ENCODE data around the gene CD99. TPM values are rescaled to one million over a fixed set of nuclear protein-coding genes. Genes with fewer than 3 reads are reported as not detected.

Gene CD99
- polyA plus RNA-seq, 3 donors: 159 to 217 (median 184) TPM

GRCh38 chrX:2748171-2748814 lies 57.2 kb downstream of the CD99 start:
- H3K4me1 ChIP-seq (ENCODE audit: control insufficient read depth in 1 of 2, insufficient read depth in 2 of 2, low read length in 2 of 2): no peaks in the 10 kb centered on the region
- H4K20me1 ChIP-seq (ENCODE audit: insufficient read depth, low read length): no peaks in the 10 kb centered on the region
- WGBS (ENCODE audit: insufficient coverage): 88% methylated on average over 5 of the region's 8 CpGs
- no peak overlapping the region for H3K4me2 ChIP-seq (replicated peaks; ENCODE audit: extremely low read depth, low read length, poor library complexity, severe bottlenecking)
- peaks cover 2 to 8% (median 3%) of the 10 kb centered on the region in 3 donors for H3K27me3 Mint-ChIP-seq (ENCODE audit: low read depth in 3 of 3)
- no peak overlapping the region for H3K27ac ChIP-seq (ENCODE audit: low read depth in 1 of 2, low read length in 2 of 2)
- TF ChIP-seq CTCF (IDR thresholded peaks at IDR 0.05): no peak
- H3K36me3 Mint-ChIP-seq: peaks cover 2 to 3% of the 10 kb centered on the region in 2 donors
- H3K9me3 Mint-ChIP-seq: no peaks in the 10 kb centered on the region
- H3K4me3 ChIP-seq (replicated peaks in 1 of 3; ENCODE audit: low read depth in 2 of 3, low read length in 3 of 3): no peak overlapping the region
- intact Hi-C loops (cut with micrococcal nuclease): no loop called here
- no peak overlapping the region for H3K9ac ChIP-seq (ENCODE audit: insufficient read depth, low read length, poor library complexity, severe bottlenecking)
- peaks cover 0 to 6% of the 10 kb centered on the region in 2 donors for H3K36me3 ChIP-seq (replicated peaks in 1 of 2; ENCODE audit: control insufficient read depth in 1 of 2, insufficient read depth in 2 of 2, low read length in 2 of 2)
- no peak overlapping the region for H3K4me3 Mint-ChIP-seq
- H3K27ac Mint-ChIP-seq: peak overlapping the region in 1 of 7 donors; percentile 15
- no peaks in the 10 kb centered on the region for H3K9me3 ChIP-seq (replicated peaks in 1 of 2; ENCODE audit: control insufficient read depth in 1 of 2, insufficient read depth in 1 of 2, low read length in 2 of 2)
- H3K4me1 Mint-ChIP-seq: no peaks in the 10 kb centered on the region
- no peak for DNase-seq
- H3K79me2 ChIP-seq (ENCODE audit: insufficient read depth, low read length): no peaks in the 10 kb centered on the region
- no peaks in the 10 kb centered on the region for H3K27me3 ChIP-seq (ENCODE audit: control insufficient read depth in 2 of 2, insufficient read depth in 2 of 2, low read length in 2 of 2)
- H2AFZ ChIP-seq (ENCODE audit: insufficient read depth, low read depth, low read length, poor library complexity, severe bottlenecking): no peak overlapping the region

- no peak overlapping the region for H3K9ac ChIP-seq (ENCODE audit: insufficient read depth, low read length, poor library complexity, severe bottlenecking)
- H2AFZ ChIP-seq (ENCODE audit: insufficient read depth, low read depth, low read length, poor library complexity, severe bottlenecking): no peak overlapping the region
- TF ChIP-seq CTCF (IDR thresholded peaks at IDR 0.05): no peak
- H3K27me3 Mint-ChIP-seq (ENCODE audit: low read depth in 3 of 3): peaks cover 2 to 8% (median 3%) of the 10 kb centered on the region in 3 donors
- intact Hi-C loops (cut with micrococcal nuclease): no loop called here
- H3K4me1 ChIP-seq (ENCODE audit: control insufficient read depth in 1 of 2, insufficient read depth in 2 of 2, low read length in 2 of 2): no peaks in the 10 kb centered on the region
- H3K27ac ChIP-seq (ENCODE audit: low read depth in 1 of 2, low read length in 2 of 2): no peak overlapping the region
- H3K9me3 ChIP-seq (replicated peaks in 1 of 2; ENCODE audit: control insufficient read depth in 1 of 2, insufficient read depth in 1 of 2, low read length in 2 of 2): no peaks in the 10 kb centered on the region
- WGBS (ENCODE audit: insufficient coverage): no CpG with 5 or more reads among the region's 1 CpG
- H3K79me2 ChIP-seq (ENCODE audit: insufficient read depth, low read length): no peaks in the 10 kb centered on the region
- no peaks in the 10 kb centered on the region for H3K36me3 Mint-ChIP-seq
- H3K4me3 Mint-ChIP-seq: no peak overlapping the region
- peaks cover 0 to under 1% of the 10 kb centered on the region in 2 donors for H3K36me3 ChIP-seq (replicated peaks in 1 of 2; ENCODE audit: control insufficient read depth in 1 of 2, insufficient read depth in 2 of 2, low read length in 2 of 2)
- no peak overlapping the region for H3K4me2 ChIP-seq (replicated peaks; ENCODE audit: extremely low read depth, low read length, poor library complexity, severe bottlenecking)
- no peaks in the 10 kb centered on the region for H3K4me1 Mint-ChIP-seq
- H3K4me3 ChIP-seq (replicated peaks in 1 of 3; ENCODE audit: low read depth in 2 of 3, low read length in 3 of 3): no peak overlapping the region
- H4K20me1 ChIP-seq (ENCODE audit: insufficient read depth, low read length): no peaks in the 10 kb centered on the region
- no peaks in the 10 kb centered on the region for H3K9me3 Mint-ChIP-seq
- H3K27ac Mint-ChIP-seq: no peak overlapping the region
- no peaks in the 10 kb centered on the region for H3K27me3 ChIP-seq (ENCODE audit: control insufficient read depth in 2 of 2, insufficient read depth in 2 of 2, low read length in 2 of 2)
- no peak for DNase-seq
These were observed 57.7 kb downstream of the CD99 start for GRCh38 chrX:2748815-2749188.

Measured in CD14-positive monocyte (primary cell).